Measurements from ENCODE around the gene TDRD10. TPM values are rescaled to one million over a fixed set of nuclear protein-coding genes. Genes with fewer than 3 reads are reported as not detected.

TDRD10 gene
- polyA plus RNA-seq, 3 donors = 1.3 to 11.7 (median 7.7) TPM

DNA sequence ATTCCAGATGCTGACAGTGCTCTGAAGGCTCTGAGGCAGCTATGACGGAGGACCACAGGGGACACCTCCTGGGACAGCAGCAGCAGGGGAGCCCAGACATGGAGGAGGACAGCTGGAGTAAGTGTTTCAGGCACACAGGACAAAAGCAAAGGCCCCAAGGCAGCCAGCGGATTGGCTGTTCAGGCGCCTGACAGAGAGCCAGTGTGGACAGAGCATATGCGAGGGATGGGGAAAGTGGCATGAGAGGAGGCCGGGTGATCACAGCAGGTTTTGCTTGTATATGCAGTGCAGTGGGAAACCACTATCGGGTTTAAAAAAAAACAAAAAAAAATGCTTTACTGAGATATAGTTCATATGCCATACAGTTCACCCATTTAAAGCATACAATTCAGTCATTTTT is 84.6 kb downstream of the TDRD10 start:
- WGBS, 3 donors = 90 to 99% (median 93%) methylated on average over 6 of the region's 6 CpGs
- H3K27ac ChIP-seq (ENCODE audit: low read depth, low read length) = no peak overlapping the region

DNA sequence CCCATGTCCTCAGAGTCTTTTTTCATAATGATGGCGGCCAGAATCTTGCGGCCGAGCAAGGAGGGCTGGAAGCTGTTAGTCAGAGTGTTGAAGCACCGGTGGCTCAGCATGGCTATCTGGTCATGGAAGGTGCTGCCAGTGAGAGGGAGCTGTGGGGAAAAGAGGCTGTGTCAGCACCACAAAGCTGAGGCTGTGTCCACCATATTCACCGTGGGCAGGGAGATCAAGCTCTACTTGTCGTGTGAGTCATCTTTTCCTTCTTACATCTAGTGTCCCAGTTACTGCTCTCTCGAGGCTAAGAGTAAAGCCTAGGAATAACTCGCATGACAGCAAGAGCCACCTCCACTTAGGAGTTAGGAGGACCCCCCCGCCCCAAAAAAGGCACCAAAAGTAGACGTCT is 87.8 kb downstream of the TDRD10 start:
- 73 to 80% (median 79%) methylated on average over 10 of the region's 10 CpGs for WGBS, 3 donors
- H3K27ac ChIP-seq (ENCODE audit: low read depth, low read length) = no peak overlapping the region

DNA sequence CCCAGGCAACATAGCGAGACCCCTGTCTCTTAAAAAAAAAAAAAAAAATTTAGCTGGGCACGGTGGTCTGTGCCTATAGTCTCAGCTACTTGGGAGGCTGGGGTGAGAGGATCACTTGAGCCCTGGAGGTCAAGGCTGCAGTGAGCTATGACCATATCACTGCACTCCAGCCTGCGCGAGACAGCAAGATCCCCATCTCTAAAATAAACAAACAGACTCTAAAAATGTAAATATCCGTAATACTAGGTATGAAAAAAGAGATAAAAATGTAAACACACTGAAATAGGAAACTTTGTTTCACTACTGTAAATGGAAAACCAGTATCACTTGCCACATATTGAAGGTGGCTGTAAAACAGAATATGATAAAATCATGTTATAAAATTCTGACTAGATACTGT is 88.7 kb downstream of the TDRD10 start:
- WGBS, 3 donors = 62 to 86% (median 80%) methylated on average over 5 of the region's 5 CpGs
- no peak overlapping the region for H3K27ac ChIP-seq (ENCODE audit: low read depth, low read length)

DNA sequence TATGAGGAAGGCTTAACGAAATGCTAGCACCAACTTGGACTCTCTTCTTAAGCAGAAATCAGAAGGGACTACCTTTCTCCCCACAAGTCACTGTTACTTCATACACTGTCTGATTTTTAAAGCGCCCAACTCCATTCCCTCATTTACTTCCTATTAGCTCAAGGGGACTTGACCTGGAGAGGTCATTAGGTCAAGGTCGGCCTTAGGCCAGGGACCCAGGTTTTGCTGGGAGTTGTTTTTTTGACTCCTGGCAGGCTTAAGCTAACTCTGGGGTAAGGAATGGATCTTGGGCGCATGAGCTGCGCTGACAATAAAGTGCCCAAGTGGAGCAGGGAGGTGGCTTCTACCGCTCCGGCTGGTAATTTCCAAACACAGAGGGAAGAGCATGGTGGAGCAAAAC is 89.2 kb downstream of the TDRD10 start:
- WGBS, 3 donors = 92 to 96% (median 94%) methylated on average over 7 of the region's 7 CpGs

DNA sequence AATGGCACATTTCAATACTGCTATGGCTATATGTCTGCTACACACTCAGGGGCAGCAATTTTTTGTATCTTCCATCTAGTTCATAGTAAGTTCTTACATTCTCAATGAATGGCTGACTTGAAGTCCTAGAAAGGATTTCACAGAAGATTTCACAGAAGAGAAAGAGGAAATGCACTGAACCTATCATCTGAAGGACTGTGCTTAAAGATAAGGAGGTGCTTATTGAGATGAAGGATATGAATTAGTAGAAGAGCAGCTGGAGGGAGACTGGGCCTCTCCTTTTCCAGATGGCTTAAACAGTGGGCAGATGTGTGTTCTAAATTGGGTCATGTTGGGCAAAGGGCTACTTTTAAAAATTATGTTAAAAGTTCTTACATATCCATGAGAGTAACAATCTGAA is 91.4 kb downstream of the TDRD10 start:
- H3K27ac ChIP-seq (ENCODE audit: low read depth, low read length) = no peak overlapping the region

More for the DNA sequence above, 89.2 kb downstream of the TDRD10 start:
- no peak overlapping the region for H3K27ac ChIP-seq (ENCODE audit: low read depth, low read length)

DNA sequence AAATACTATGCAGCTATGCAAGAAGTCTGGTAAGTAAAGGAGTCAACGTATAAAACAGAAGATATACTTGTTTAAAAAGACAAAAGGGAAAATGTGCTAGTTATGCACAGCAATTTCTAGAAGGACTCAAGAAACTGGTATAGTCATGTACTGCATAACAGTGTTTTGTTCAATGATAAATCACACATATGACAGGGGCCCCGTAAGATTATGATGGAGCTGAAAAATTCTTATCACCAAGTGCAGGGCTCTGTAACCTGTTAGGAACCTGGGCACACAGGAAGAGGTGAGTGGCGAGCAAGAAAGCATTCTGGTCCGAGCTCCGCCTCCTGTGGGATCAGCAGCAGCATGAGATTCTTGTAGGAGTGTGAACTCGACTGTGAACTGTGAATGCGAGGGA is 92.8 kb downstream of the TDRD10 start:
- WGBS, 3 donors = 87 to 88% (median 88%) methylated on average over 7 of the region's 7 CpGs
- H3K27ac ChIP-seq (ENCODE audit: low read depth, low read length) = no peak overlapping the region

DNA sequence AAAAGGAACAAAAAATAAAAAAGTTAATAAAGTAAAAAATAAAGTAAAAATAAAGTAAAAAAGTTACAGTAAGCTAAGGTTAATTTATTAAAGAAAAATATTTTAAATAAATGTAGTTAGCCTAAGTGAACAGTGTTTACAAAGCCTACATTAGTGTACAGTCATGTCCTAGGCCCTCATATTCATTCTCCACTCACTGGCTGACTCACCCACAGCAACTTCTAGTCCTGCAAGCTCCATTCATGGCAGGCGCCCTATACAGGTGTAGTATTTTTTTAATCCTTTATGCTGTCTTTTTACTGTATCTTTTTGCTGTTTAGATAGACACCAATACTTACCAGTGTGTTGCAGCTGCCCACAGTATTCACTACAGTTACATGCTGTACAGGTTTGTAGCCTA is 93.6 kb downstream of the TDRD10 start:
- WGBS, 3 donors = 76 to 91% (median 89%) methylated on average over 1 of the region's 1 CpG
- no peak overlapping the region for H3K27ac ChIP-seq (ENCODE audit: low read depth, low read length)

Other genes with a start within 250 kb of the TDRD10 start
- gene HAX1, start 229.6 kb upstream of the TDRD10 start, polyA plus RNA-seq = 10 to 100 TPM; 79.8 to 96.7 (median 87.2) TPM
- under 1 TPM in 1 of 3 donors, not detected in 2; 0.07 TPM for gene AQP10, start 181.1 kb upstream of the TDRD10 start, polyA plus RNA-seq
- 10 to 100 TPM in 2 of 3 donors, 1 to 10 TPM in 1; 6.4 to 22.7 (median 14.5) TPM for gene ATP8B2, start 176.7 kb upstream of the TDRD10 start, polyA plus RNA-seq
- gene IL6R, start 96.9 kb upstream of the TDRD10 start, polyA plus RNA-seq = 10 to 100 TPM in 1 of 3 donors, 1 to 10 TPM in 2; 5.0 to 12.3 (median 7.8) TPM
- gene SHE, start 193 bp downstream of the TDRD10 start, polyA plus RNA-seq = 10 to 100 TPM in 2 of 3 donors, 1 to 10 TPM in 1; 3.2 to 26.8 (median 19.3) TPM
- gene UBE2Q1, start 56.4 kb downstream of the TDRD10 start, polyA plus RNA-seq = 10 to 100 TPM; 27.5 to 37.7 (median 32.1) TPM
- gene CHRNB2, start 65.6 kb downstream of the TDRD10 start, polyA plus RNA-seq = under 1 TPM; under 0.01 to 0.38 (median 0.01) TPM
- gene ADAR, start 106.0 kb downstream of the TDRD10 start, polyA plus RNA-seq = 10 to 100 TPM; 24.2 to 39.6 (median 39.4) TPM

Measured in adipose tissue (tissue), 3 donors.